HG03378 (cell line): ENCODE results near the gene TJP3.

Source experiments
- ATAC-seq: cut with Tn5 transposase; IDR thresholded peaks from one replicate; pipeline ENCODE4 v1.9.1; 2021; ENCODE audit warnings: mild to moderate bottlenecking, moderate library complexity; ENCODE audit not compliant: unreplicated experiment

The TJP3 gene

DNA sequence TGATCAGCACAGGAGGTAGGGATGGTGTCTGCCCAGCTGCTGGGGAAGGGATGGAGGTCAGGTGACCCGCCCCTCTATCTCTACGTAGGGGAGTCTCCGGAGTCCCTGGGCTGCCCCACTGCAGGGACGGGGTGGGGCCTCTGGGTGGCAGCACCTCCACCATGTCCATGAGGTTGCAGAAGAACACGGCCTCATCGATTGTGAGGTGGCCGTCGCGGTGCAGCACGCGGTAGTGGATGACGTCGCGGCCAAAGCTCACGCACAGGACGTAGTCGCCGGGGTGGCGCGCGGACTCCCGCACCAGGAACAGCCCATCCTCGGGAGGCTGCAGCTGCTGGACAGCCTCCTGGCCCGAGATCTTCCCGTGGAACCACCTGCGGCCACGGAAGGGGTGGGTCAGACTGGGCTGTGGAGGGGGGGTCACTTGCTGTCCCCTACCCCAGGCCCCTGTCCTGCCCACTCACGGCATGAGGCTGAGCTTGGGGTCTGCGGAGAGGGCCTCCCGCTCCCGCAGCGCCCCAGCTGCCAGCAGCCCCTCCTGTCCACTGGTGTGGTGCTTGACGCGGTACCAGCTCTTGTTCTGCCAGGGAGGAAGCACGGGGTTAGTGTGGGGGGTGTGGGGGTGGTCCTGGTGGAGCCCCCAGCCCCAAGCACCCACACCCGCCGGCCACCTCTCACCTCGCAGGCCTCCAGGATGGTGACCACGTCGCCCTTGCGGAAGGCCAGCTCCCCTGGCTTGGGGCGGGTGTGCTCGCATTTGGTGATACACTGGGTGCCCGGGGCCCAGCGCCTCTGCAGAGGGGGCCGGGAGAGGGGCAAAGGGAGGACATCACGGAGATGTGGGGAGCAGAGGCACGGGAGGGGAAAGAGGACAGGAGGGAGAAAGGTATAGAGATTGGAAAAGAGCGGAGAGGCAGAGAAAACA, 75.7 kb downstream of the TJP3 start:
- no peak for ATAC-seq

DNA sequence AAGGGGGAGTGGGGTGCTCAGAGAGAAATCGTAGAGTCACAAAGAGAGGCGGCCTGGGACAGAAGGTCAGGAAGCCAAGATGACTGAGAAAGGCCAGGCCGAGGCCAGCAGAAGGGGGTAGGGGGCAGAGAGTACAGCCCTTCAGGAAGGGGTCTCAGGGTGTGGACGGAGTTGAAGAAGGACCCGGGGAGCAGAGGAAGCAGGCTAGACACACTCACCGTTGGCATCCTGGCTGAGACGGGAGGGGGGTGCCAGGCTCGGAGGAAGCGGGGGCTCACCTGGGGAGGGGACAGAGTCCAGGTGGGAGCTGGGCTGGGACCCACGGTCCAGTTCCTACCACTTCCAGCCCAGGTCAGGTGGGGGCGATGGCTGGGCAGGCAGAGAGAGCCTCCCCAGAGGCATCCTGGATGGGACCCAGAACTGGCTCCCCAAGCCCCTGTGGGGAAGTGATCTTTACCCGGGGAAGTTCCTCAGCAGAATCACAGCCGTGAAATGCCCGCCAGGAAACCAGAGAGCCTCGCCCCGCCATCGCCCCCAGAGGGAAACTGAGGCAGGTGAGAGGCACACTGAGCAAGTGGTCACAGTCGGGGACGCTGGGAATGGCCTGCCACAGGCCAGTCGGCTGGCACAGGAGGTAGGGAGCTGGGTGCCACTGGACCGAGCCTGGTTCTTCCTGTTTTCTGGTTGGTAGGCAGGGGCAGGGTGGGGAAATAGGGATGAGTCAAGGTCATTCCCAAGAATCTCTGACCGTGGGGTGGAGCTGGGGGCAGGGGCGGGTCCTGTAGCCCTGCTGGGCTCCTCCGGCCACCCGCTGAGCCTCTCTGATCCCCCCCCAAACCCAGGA, 76.6 kb downstream of the TJP3 start:
- ATAC-seq = no peak

DNA sequence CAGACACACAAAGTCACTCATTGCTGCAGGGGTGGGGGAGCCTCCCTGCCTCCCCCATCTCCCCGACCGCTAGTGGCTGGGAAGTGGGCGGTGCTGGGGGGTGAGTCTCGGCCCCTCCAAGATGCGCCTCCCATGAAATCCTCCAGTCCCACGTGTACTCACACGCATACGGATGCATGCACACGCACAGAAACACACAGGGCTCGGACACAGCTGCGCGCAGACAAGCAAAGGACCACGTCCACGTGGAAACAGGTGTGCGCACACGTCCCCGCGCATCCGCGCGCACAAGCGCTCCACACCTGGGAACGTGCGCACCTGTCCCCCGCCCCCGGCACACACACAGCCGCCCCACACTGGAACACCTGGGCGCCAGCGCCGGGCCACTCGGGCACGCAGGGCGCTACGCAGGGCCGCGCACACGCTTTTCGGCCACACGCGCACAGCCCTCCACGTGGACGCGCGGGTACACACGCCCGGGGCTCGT, 77.3 kb downstream of the TJP3 start:
- ATAC-seq = no peak

DNA sequence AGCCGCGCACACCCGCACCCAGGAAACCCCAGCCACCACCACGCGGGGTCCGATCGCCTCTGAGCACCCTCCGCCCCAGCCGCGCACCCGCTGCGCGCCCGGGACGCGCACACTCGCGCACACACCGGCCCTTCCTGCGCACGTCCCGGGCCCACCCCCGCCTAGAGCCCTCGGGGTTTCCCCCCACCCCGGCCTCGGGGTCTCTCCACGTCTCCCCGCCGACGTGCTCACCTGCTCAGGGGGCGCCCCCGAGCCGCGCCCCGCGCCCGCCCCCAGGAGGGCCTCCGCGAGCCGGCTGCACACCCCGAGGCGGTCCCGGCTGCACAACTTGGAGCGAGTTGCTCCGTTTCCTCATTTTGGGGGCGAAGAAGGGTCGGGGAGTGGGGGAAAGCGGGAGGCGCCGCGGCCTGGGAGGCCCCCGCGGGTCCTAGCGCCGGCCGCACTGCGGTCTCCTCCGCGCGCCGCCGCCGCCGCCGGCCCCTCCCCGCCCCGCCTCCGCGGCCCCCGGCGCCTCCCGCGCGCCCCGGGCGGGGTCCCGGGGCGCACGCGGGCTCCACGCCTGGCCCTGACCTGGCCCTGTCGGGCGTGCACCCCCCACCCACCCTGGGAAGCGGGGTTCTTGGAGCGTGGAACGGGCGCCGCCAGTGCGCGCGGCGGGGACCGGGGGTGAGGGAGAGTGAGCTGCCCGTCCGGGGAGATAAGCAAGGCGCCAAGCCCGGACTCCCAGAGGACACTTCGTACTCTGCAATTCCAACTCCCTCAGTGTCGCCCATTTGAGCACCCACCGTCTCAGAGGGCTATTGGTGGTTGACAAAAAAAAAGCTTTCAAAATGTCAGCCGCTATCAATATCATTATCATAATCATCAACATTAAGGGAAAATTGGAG, 78.0 kb downstream of the TJP3 start, which contains the start of gene MATK:
Gene MATK, minus strand, starts transcription at position 444 of the 887 bp plus-strand sequence. CDS start 1,246 bp downstream, outside the sequence.
- ATAC-seq = no peak

DNA sequence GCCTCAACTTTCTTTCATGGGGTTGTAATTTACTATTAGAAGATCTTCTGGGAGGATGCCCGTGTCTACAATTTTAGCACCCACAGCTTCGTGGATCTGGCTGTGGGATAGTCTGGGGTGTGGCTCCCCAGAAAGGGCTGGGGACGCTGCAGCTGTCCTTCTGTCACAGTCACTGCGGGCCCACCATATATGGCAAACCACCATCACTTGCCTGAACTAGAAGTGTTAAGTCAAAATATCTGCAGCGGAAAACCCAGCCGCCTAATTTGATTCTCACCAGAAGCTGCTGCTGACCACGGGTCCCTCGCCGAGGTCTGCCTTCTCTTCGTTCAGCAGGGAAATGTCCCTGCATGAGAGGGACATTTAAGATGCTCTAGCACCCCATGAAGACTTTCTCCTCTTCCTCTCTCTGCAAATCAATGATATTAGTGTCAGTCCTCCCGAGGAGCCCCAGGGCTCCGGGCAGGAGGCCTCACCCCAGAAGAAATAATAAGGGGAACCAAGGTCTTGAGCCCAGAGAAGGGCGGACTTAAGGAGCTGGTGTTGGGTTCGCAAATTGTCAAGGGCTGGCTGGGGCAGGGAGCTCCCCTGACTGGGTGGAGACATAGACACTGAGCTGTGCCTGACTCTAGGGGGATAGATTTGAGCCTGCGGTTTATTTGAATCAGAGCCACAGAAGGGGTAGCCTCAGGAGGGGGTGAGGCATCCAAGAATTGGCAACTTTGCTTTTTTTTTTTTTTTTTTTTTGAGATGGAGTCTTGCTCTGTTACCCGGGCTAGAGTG, 81.0 kb downstream of the TJP3 start:
- no peak for ATAC-seq

DNA sequence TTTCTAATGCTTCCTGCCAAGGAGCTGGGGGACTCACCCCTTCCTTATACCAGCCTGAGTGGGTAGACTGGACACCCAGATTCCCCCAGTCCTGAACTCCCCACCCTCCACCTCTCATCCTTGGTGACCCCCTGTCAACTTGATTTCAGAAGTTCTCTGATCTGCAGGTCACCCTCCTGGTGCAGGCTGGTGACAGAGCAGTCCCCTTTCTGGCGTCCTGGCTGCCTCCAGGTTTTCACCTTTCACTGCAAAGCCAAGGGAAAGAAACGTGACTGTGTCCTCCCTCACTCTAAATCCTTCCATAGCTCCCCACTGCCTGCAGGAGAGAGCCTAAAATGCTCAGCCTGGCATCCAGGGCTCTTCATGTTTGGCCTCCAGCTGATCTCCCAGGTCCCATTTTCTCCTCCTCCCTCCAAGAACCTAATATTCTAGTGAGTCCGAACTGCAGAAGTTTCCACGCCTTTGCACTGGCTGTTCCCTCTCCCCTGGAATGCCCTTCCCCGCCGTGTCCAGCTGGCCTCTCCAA, 82.1 kb downstream of the TJP3 start:
- ATAC-seq = no peak

DNA sequence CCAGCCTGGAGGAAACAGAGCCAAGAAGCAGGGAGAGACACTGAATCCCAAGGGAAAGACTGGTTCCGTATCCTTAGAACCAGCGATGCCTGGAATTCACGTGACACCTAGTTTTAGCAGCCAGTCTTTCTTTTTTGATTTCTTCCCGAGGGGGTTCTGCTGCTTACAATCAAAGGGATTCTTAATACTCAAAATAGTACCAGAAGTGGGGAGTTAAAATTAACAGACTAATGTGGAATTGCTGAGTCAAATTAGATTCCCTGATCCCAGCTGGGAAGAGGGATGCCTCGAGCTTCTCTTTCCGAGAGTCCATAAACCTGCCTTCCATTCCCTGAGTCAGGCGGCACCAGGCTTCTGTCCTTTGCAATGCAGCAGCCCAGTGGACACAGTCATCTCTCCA, 82.8 kb downstream of the TJP3 start:
- no peak for ATAC-seq

DNA sequence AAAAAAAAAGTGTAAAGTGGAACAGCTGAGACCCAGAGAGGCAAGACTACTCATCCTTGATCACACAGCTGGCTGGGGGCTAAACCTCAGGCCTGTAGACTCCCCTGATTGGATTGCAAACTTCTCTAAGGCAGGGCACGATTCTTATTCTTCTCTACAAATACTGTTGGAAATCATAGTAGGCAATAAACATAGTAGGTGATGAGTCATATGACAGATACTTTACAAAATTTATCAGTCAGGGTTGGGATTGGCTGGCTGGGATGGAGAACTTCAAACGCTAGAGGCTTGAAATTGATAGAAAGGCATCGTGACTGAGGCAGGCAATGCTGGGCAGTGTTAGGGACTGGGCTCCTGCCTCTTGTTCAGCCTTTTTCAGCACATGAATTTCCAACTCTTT, 83.9 kb downstream of the TJP3 start:
- no peak for ATAC-seq

DNA sequence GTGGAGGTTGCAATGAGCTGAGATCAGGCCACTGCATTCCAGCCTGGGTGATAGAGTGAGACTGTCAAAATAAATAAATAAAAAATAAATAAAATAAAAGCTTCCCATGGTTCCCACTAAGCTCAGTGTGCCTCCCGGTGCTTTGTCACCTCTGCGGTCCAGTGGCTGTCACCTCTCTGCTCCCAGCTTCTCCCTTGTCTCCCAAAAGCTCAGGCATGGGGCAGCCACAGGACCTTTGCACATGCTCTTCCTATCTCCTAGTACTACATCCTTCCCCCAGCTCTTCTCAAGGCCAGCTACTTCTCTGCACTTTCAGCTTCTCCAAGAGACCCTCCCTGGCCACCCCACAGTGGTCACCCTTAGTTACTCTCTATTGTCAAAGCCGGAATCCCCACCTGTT, 85.6 kb downstream of the TJP3 start:
- no peak for ATAC-seq

DNA sequence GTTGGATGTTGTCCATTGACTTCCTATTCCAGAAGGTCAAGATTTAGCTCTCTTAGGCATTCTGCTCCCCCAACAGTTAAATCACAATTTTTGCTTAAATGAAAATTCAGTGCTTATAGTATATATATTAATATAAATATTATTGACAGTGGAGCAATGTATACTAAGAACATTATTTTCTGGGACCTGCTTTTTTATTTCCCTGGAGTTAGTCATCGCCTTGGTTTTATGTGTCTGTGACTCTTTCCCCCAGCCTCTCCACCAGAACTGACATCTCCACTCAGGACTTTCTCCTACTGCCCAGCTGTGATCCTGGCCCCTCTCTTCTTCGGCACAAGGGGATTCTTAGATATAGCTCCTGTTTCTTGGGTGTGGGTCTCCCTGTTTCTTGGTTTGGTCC, 88.2 kb downstream of the TJP3 start:
- no peak for ATAC-seq

DNA sequence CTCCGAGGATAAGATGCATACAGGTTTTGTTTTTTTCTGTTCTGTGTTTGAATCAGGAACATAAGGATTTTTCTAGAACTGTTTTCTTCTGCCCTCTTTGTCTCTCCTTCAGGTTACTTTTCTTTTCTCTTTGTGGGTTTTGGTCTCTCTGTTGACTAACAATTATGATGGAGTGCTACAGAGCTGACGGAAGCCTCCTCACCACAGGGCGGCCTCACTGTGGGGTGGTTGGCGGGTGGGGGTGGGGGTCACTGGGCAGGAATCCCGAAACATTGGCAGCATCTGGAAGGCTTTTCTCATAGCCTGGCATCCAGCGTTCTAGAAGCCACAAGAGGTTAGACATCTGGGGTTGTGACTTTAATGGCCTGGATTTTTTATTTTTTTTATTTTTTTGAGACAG, 90.0 kb downstream of the TJP3 start:
- ATAC-seq = no peak
